ENCODE measurements around the gene COA6. TPM values are rescaled to one million over a fixed set of nuclear protein-coding genes. Genes with fewer than 3 reads are reported as not detected.

The COA6 gene
- total and polyA plus RNA-seq, 2 of the 13 experiments (the other 11 are each of a cell fraction or from before 2014, with no cell fraction given), result 32.4 to 104 TPM

DNA sequence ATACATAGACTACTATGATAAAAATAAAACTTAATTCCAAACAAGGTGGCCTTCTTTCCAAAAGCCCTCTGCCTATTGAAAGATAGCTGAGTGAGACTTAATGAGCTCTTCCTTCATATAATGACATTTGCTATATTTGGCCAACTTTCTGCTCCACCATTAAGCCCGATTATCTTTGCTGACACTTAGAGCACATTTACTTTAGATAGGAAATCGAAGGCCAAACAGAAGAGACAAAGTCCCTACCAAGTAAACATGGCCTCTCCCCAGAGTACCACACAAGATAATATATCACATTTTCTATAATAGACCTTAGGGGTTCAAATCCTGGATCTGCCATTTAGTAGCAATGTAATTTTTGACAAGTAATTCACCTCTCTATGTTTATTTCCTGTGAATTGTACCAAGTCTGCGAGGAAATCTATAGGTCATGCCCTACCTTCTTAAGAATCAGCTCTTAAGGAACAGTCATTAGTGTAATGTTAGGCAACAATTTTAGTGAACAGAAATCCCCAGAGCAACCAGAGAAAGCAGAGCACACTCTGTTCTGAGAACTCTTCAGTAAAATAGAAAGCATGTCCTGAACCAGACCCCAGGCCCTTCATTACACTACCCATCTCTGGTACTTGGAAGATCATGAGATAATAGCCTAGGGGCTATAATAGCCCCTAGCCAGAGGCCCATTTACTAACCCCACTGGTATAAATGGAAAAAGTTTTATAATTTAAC lies 17.3 kb upstream of the COA6 start (continued):
- TF ChIP-seq NONO (IDR thresholded peaks at IDR 0.05), result no peak
- no peak for TF ChIP-seq NONO (CRISPR knock-in tag; conservative IDR thresholded peaks at IDR 0.05)
- TF ChIP-seq FOXJ3 (CRISPR knock-in tag; IDR thresholded peaks at IDR 0.05; ENCODE audit: borderline replicate concordance), result 0 out of 2 replicates have a peak, but pooled peaks have one; percentile 27
- TF ChIP-seq, protein P1, sequence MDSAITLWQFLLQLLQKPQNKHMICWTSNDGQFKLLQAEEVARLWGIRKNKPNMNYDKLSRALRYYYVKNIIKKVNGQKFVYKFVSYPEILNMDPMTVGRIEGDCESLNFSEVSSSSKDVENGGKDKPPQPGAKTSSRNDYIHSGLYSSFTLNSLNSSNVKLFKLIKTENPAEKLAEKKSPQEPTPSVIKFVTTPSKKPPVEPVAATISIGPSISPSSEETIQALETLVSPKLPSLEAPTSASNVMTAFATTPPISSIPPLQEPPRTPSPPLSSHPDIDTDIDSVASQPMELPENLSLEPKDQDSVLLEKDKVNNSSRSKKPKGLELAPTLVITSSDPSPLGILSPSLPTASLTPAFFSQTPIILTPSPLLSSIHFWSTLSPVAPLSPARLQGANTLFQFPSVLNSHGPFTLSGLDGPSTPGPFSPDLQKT (CRISPR knock-in tag; IDR thresholded peaks at IDR 0.05; ENCODE audit: borderline replicate concordance), result no peak
- TF ChIP-seq ZMYM3 (CRISPR knock-in tag; IDR thresholded peaks at IDR 0.05), result no peak
- TF ChIP-seq, protein P2, sequence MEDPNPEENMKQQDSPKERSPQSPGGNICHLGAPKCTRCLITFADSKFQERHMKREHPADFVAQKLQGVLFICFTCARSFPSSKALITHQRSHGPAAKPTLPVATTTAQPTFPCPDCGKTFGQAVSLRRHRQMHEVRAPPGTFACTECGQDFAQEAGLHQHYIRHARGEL (CRISPR knock-in tag; IDR thresholded peaks at IDR 0.05), result no peak
- TF ChIP-seq KLF12 (CRISPR knock-in tag; IDR thresholded peaks at IDR 0.05; ENCODE audit: borderline replicate concordance), result 0 out of 2 replicates have a peak, but pooled peaks have one; percentile 12
- TF ChIP-seq AHR (CRISPR knock-in tag; IDR thresholded peaks at IDR 0.05), result no peak
- peak; percentile 56; the same call in 1 of the 2 replicates for TF ChIP-seq HDAC1 (CRISPR knock-in tag; IDR thresholded peaks at IDR 0.05)
- TF ChIP-seq, protein P3, sequence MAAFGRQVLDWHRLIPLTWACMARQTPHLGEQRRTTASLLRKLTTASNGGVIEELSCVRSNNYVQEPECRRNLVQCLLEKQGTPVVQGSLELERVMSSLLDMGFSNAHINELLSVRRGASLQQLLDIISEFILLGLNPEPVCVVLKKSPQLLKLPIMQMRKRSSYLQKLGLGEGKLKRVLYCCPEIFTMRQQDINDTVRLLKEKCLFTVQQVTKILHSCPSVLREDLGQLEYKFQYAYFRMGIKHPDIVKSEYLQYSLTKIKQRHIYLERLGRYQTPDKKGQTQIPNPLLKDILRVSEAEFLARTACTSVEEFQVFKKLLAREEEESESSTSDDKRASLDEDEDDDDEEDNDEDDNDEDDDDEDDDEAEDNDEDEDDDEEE (CRISPR knock-in tag; IDR thresholded peaks at IDR 0.05), result no peak
- TF ChIP-seq, protein P4, sequence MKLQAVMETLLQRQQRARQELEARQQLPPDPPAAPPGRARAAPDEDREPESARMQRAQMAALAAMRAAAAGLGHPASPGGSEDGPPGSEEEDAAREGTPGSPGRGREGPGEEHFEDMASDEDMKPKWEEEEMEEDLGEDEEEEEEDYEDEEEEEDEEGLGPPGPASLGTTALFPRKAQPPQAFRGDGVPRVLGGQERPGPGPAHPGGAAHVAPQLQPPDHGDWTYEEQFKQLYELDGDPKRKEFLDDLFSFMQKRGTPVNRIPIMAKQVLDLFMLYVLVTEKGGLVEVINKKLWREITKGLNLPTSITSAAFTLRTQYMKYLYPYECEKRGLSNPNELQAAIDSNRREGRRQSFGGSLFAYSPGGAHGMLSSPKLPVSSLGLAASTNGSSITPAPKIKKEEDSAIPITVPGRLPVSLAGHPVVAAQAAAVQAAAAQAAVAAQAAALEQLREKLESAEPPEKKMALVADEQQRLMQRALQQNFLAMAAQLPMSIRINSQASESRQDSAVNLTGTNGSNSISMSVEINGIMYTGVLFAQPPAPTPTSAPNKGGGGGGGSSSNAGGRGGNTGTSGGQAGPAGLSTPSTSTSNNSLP (IDR thresholded peaks at IDR 0.05; ENCODE audit: low read depth, low read length), result no peak
- no peak for TF ChIP-seq XBP1 (CRISPR knock-in tag; IDR thresholded peaks at IDR 0.05)
- TF ChIP-seq, protein P5, sequence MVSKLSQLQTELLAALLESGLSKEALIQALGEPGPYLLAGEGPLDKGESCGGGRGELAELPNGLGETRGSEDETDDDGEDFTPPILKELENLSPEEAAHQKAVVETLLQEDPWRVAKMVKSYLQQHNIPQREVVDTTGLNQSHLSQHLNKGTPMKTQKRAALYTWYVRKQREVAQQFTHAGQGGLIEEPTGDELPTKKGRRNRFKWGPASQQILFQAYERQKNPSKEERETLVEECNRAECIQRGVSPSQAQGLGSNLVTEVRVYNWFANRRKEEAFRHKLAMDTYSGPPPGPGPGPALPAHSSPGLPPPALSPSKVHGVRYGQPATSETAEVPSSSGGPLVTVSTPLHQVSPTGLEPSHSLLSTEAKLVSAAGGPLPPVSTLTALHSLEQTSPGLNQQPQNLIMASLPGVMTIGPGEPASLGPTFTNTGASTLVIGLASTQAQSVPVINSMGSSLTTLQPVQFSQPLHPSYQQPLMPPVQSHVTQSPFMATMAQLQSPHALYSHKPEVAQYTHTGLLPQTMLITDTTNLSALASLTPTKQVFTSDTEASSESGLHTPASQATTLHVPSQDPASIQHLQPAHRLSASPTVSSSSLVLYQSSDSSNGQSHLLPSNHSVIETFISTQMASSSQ (IDR thresholded peaks at IDR 0.05; ENCODE audit: low read depth), result no peak
- TF ChIP-seq, protein P5 (CRISPR knock-in tag; IDR thresholded peaks at IDR 0.05; ENCODE audit: borderline replicate concordance), result no peak
- TF ChIP-seq, protein P6, sequence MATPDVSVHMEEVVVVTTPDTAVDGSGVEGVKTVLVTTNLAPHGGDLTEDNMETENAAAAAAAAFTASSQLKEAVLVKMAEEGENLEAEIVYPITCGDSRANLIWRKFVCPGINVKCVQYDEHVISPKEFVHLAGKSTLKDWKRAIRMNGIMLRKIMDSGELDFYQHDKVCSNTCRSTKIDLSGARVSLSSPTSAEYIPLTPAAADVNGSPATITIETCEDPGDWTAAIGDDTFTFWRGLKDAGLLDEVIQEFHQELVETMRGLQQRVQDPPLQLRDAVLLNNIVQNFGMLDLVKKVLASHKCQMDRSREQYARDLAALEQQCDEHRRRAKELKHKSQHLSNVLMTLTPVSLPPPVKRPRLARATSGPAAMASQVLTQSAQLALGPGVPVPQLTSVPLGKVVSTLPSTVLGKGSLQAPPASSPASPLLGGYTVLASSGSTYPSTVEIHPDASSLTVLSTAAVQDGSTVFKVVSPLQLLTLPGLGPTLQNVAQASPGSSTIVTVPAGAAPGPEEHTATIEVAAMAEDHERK (CRISPR knock-in tag; IDR thresholded peaks at IDR 0.05; ENCODE audit: low read depth), result no peak
- TF ChIP-seq, protein P7, sequence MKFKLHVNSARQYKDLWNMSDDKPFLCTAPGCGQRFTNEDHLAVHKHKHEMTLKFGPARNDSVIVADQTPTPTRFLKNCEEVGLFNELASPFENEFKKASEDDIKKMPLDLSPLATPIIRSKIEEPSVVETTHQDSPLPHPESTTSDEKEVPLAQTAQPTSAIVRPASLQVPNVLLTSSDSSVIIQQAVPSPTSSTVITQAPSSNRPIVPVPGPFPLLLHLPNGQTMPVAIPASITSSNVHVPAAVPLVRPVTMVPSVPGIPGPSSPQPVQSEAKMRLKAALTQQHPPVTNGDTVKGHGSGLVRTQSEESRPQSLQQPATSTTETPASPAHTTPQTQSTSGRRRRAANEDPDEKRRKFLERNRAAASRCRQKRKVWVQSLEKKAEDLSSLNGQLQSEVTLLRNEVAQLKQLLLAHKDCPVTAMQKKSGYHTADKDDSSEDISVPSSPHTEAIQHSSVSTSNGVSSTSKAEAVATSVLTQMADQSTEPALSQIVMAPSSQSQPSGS (CRISPR knock-in tag; IDR thresholded peaks at IDR 0.05), result no peak

All from HepG2 (cell line).